ENCODE results near the gene CHMP4B.
A peak's percentile ranks its signal among the peaks of the same experiment; 100 is the strongest.

Gene CHMP4B

GRCh38 chr20:33789109-33789857, 21.9 kb upstream of the CHMP4B start:
- no peak overlapping the region for H2AK5ac ChIP-seq (ENCODE audit: low read depth, low read length)
- H2BK5ac ChIP-seq (ENCODE audit: low read length): no peak overlapping the region
- no peak overlapping the region for H3K4me2 ChIP-seq (ENCODE audit: insufficient read depth, low read length, poor library complexity, severe bottlenecking)
- H3K4me3 ChIP-seq (ENCODE audit: low read length in 2 of 2): no peak overlapping the region
- no peaks in the 10 kb centered on the region for H3K79me1 ChIP-seq (ENCODE audit: low read depth, low read length)
- no peak overlapping the region for H2AFZ ChIP-seq (ENCODE audit: low read length)
- no peak overlapping the region for H4K8ac ChIP-seq (ENCODE audit: low read depth, low read length)
- H3K27me3 ChIP-seq (ENCODE audit: control insufficient read depth in 3 of 3, insufficient read depth in 3 of 3, low read depth in 1 of 3, low read length in 3 of 3): no peaks in the 10 kb centered on the region
- no peak overlapping the region for H4K91ac ChIP-seq (ENCODE audit: low read depth, low read length, poor library complexity)
- H2BK12ac ChIP-seq (ENCODE audit: low read length): no peak overlapping the region
- no peak overlapping the region for H3K14ac ChIP-seq (ENCODE audit: low read length)
- H3K23ac ChIP-seq (ENCODE audit: low read depth, low read length, poor library complexity): no peak overlapping the region
- H3K36me3 ChIP-seq (replicated peaks in 1 of 2; ENCODE audit: control insufficient read depth in 2 of 2, insufficient read depth in 2 of 2, low read length in 2 of 2): no peaks in the 10 kb centered on the region
- no CpG with 5 or more reads among the region's 11 CpGs for WGBS, 2 donors (ENCODE audit: extremely low coverage in 2 of 2, insufficient read length in 2 of 2, insufficient replicate concordance in 1 of 2)
- H3K18ac ChIP-seq (ENCODE audit: low read length): no peak overlapping the region
- H3K4ac ChIP-seq (ENCODE audit: low read length): no peak overlapping the region
- no peak for DNase-seq (ENCODE audit: low spot score)
- H3K9me3 ChIP-seq (replicated peaks in 1 of 2; ENCODE audit: control insufficient read depth in 2 of 2, insufficient read depth in 1 of 2, low read depth in 1 of 2, low read length in 2 of 2): no peaks in the 10 kb centered on the region
- H3K27ac ChIP-seq (replicated peaks; ENCODE audit: low read length): no peak overlapping the region
- no peak overlapping the region for H2BK120ac ChIP-seq (ENCODE audit: low read depth, low read length)
- no peak overlapping the region for H2BK15ac ChIP-seq (ENCODE audit: low read length)
- H3K4me1 ChIP-seq (ENCODE audit: control insufficient read depth in 2 of 2, insufficient read depth in 1 of 2, low read depth in 1 of 2, low read length in 2 of 2): peaks cover 1 to 3% of the 10 kb centered on the region in 2 donors
- no peak overlapping the region for H3K9ac ChIP-seq (ENCODE audit: low read depth, low read length, poor library complexity)

- Histone ChIP-seq H3K14ac (ENCODE audit: low read length) (no peak overlapping the region), H3K27ac (replicated peaks; ENCODE audit: low read length) (no peak overlapping the region), H3K4me2 (ENCODE audit: insufficient read depth, low read length, poor library complexity, severe bottlenecking) (no peak overlapping the region)
Observed at GRCh38 chr20:33789858-33790182, 21.3 kb upstream of the CHMP4B start.

GRCh38 chr20:33790566-33790965, 20.6 kb upstream of the CHMP4B start:
- Histone ChIP-seq H2AFZ (ENCODE audit: low read length) (no peak overlapping the region), H4K91ac (ENCODE audit: low read depth, low read length, poor library complexity) (no peak overlapping the region), H3K9ac (ENCODE audit: low read depth, low read length, poor library complexity) (no peak overlapping the region), H3K4me1 (ENCODE audit: control insufficient read depth in 2 of 2, insufficient read depth in 1 of 2, low read depth in 1 of 2, low read length in 2 of 2) (peaks cover 0 to 3% of the 10 kb centered on the region in 2 donors), H3K9me3 (replicated peaks in 1 of 2; ENCODE audit: control insufficient read depth in 2 of 2, insufficient read depth in 1 of 2, low read depth in 1 of 2, low read length in 2 of 2) (no peaks in the 10 kb centered on the region), H4K8ac (ENCODE audit: low read depth, low read length) (no peak overlapping the region), H3K4ac (ENCODE audit: low read length) (no peak overlapping the region), H2AK5ac (ENCODE audit: low read depth, low read length) (no peak overlapping the region), H3K36me3 (replicated peaks in 1 of 2; ENCODE audit: control insufficient read depth in 2 of 2, insufficient read depth in 2 of 2, low read length in 2 of 2) (no peaks in the 10 kb centered on the region), H3K4me3 (ENCODE audit: low read length in 2 of 2) (no peak overlapping the region), H3K4me2 (ENCODE audit: insufficient read depth, low read length, poor library complexity, severe bottlenecking) (no peak overlapping the region), H2BK15ac (ENCODE audit: low read length) (no peak overlapping the region), H3K14ac (ENCODE audit: low read length) (no peak overlapping the region), H2BK120ac (ENCODE audit: low read depth, low read length) (no peak overlapping the region), H2BK12ac (ENCODE audit: low read length) (no peak overlapping the region), H3K79me1 (ENCODE audit: low read depth, low read length) (no peaks in the 10 kb centered on the region), H3K27me3 (ENCODE audit: control insufficient read depth in 3 of 3, insufficient read depth in 3 of 3, low read depth in 1 of 3, low read length in 3 of 3) (no peaks in the 10 kb centered on the region), H2BK5ac (ENCODE audit: low read length) (peak overlapping the region; percentile 16), H3K27ac (replicated peaks; ENCODE audit: low read length) (no peak overlapping the region), H3K18ac (ENCODE audit: low read length) (no peak overlapping the region), H3K23ac (ENCODE audit: low read depth, low read length, poor library complexity) (no peak overlapping the region)
- no CpG with 5 or more reads among the region's 11 CpGs for WGBS, 2 donors (ENCODE audit: extremely low coverage in 2 of 2, insufficient read length in 2 of 2, insufficient replicate concordance in 1 of 2)
- no peak for DNase-seq (ENCODE audit: low spot score)

More at GRCh38 chr20:33789858-33790182, 21.3 kb upstream of the CHMP4B start:
- Histone ChIP-seq H2BK12ac (ENCODE audit: low read length) (no peak overlapping the region), H2BK120ac (ENCODE audit: low read depth, low read length) (no peak overlapping the region), H3K79me1 (ENCODE audit: low read depth, low read length) (no peaks in the 10 kb centered on the region), H2AFZ (ENCODE audit: low read length) (no peak overlapping the region), H3K4ac (ENCODE audit: low read length) (no peak overlapping the region), H2AK5ac (ENCODE audit: low read depth, low read length) (no peak overlapping the region), H2BK15ac (ENCODE audit: low read length) (no peak overlapping the region), H4K91ac (ENCODE audit: low read depth, low read length, poor library complexity) (no peak overlapping the region), H3K4me1 (ENCODE audit: control insufficient read depth in 2 of 2, insufficient read depth in 1 of 2, low read depth in 1 of 2, low read length in 2 of 2) (peaks cover 0 to 3% of the 10 kb centered on the region in 2 donors), H3K23ac (ENCODE audit: low read depth, low read length, poor library complexity) (no peak overlapping the region), H3K9ac (ENCODE audit: low read depth, low read length, poor library complexity) (no peak overlapping the region), H3K27me3 (ENCODE audit: control insufficient read depth in 3 of 3, insufficient read depth in 3 of 3, low read depth in 1 of 3, low read length in 3 of 3) (no peaks in the 10 kb centered on the region), H3K18ac (ENCODE audit: low read length) (no peak overlapping the region), H3K36me3 (replicated peaks in 1 of 2; ENCODE audit: control insufficient read depth in 2 of 2, insufficient read depth in 2 of 2, low read length in 2 of 2) (no peaks in the 10 kb centered on the region), H2BK5ac (ENCODE audit: low read length) (no peak overlapping the region), H3K9me3 (replicated peaks in 1 of 2; ENCODE audit: control insufficient read depth in 2 of 2, insufficient read depth in 1 of 2, low read depth in 1 of 2, low read length in 2 of 2) (no peaks in the 10 kb centered on the region), H4K8ac (ENCODE audit: low read depth, low read length) (no peak overlapping the region), H3K4me3 (ENCODE audit: low read length in 2 of 2) (no peak overlapping the region)
- no CpG with 5 or more reads among the region's 5 CpGs for WGBS, 2 donors (ENCODE audit: extremely low coverage in 2 of 2, insufficient read length in 2 of 2, insufficient replicate concordance in 1 of 2)
- no peak for DNase-seq (ENCODE audit: low spot score)

GRCh38 chr20:33791021-33791420, 20.1 kb upstream of the CHMP4B start:
- Histone ChIP-seq H3K36me3 (replicated peaks in 1 of 2; ENCODE audit: control insufficient read depth in 2 of 2, insufficient read depth in 2 of 2, low read length in 2 of 2) (no peaks in the 10 kb centered on the region), H2AFZ (ENCODE audit: low read length) (no peak overlapping the region), H3K4me1 (ENCODE audit: control insufficient read depth in 2 of 2, insufficient read depth in 1 of 2, low read depth in 1 of 2, low read length in 2 of 2) (peaks cover 0 to 3% of the 10 kb centered on the region in 2 donors), H4K91ac (ENCODE audit: low read depth, low read length, poor library complexity) (no peak overlapping the region), H4K8ac (ENCODE audit: low read depth, low read length) (no peak overlapping the region), H3K27me3 (ENCODE audit: control insufficient read depth in 3 of 3, insufficient read depth in 3 of 3, low read depth in 1 of 3, low read length in 3 of 3) (no peaks in the 10 kb centered on the region), H2BK15ac (ENCODE audit: low read length) (no peak overlapping the region), H3K4me3 (ENCODE audit: low read length in 2 of 2) (no peak overlapping the region), H3K9ac (ENCODE audit: low read depth, low read length, poor library complexity) (peak overlapping the region; percentile 74), H3K18ac (ENCODE audit: low read length) (no peak overlapping the region), H3K79me1 (ENCODE audit: low read depth, low read length) (no peaks in the 10 kb centered on the region), H2BK120ac (ENCODE audit: low read depth, low read length) (no peak overlapping the region), H3K23ac (ENCODE audit: low read depth, low read length, poor library complexity) (peak overlapping the region; percentile 8), H2BK12ac (ENCODE audit: low read length) (no peak overlapping the region), H3K27ac (replicated peaks; ENCODE audit: low read length) (no peak overlapping the region), H3K4me2 (ENCODE audit: insufficient read depth, low read length, poor library complexity, severe bottlenecking) (no peak overlapping the region), H3K14ac (ENCODE audit: low read length) (no peak overlapping the region), H3K9me3 (replicated peaks in 1 of 2; ENCODE audit: control insufficient read depth in 2 of 2, insufficient read depth in 1 of 2, low read depth in 1 of 2, low read length in 2 of 2) (no peaks in the 10 kb centered on the region), H3K4ac (ENCODE audit: low read length) (no peak overlapping the region), H2BK5ac (ENCODE audit: low read length) (peak overlapping the region; percentile 16), H2AK5ac (ENCODE audit: low read depth, low read length) (peak overlapping the region; percentile 32)
- DNase-seq (ENCODE audit: low spot score): no peak
- no CpG with 5 or more reads among the region's 31 CpGs for WGBS, 2 donors (ENCODE audit: extremely low coverage in 2 of 2, insufficient read length in 2 of 2, insufficient replicate concordance in 1 of 2)
